ENCODE measurements around the gene PLEKHA6. TPM values are rescaled to one million over a fixed set of nuclear protein-coding genes. Genes with fewer than 3 reads are reported as not detected.

The PLEKHA6 gene
- total and polyA plus RNA-seq, 2 of the 8 experiments (the other 6 are each of a cell fraction or from before 2014, with no cell fraction given) = 4.8 to 20.2 TPM

GRCh38 chr1:204277563-204278219 lies 82.0 kb downstream of the PLEKHA6 start:
- no peak overlapping the region for H2BK5ac ChIP-seq (ENCODE audit: low read depth, low read length)
- no peak overlapping the region for H2AK5ac ChIP-seq (ENCODE audit: low read depth, low read length)
- no peak overlapping the region for H3K23ac ChIP-seq (ENCODE audit: insufficient read length)
- H3K9ac ChIP-seq (replicated peaks in 1 of 4; ENCODE audit: extremely low read depth in 1 of 4, low read depth in 3 of 4, low read length in 3 of 4) = no peak overlapping the region
- H4K5ac ChIP-seq (ENCODE audit: insufficient read length, low read depth, low read length) = no peak overlapping the region
- H3K79me2 ChIP-seq (ENCODE audit: control insufficient read depth in 1 of 2, insufficient read depth in 2 of 2, low read length in 2 of 2) = no peaks in the 10 kb centered on the region
- no peaks in the 10 kb centered on the region for H3K36me3 ChIP-seq (ENCODE audit: control insufficient read depth in 2 of 4, insufficient read depth in 4 of 4, low read length in 3 of 4)
- no peak overlapping the region for H3K4me3 ChIP-seq (ENCODE audit: extremely low read depth in 1 of 4, insufficient read depth in 2 of 4, low read depth in 3 of 4, low read length in 4 of 4)
- H4K91ac ChIP-seq (replicated peaks; ENCODE audit: insufficient read length, low read length) = no peak overlapping the region
- no peak overlapping the region for H2BK15ac ChIP-seq (ENCODE audit: low read length)
- H3K4ac ChIP-seq (replicated peaks; ENCODE audit: insufficient read length, low read depth, low read length) = no peak overlapping the region
- H3K23me2 ChIP-seq (ENCODE audit: low read depth, low read length) = no peaks in the 10 kb centered on the region
- CTCF ChIA-PET (ENCODE audit: partially characterized antibody) = interaction anchor here (0.6 to 26.5 kb wide), 6 partner anchors 8 to 83 kb away, joined by 3 to 335 read pairs (median 4); partner anchors contain the start of genes GOLT1A and PLEKHA6
- no peaks in the 10 kb centered on the region for H3K27me3 ChIP-seq (replicated peaks in 1 of 4; ENCODE audit: control insufficient read depth in 3 of 4, extremely low read depth in 1 of 4, insufficient read depth in 3 of 4, low read length in 3 of 4)
- H3K4me2 ChIP-seq (ENCODE audit: insufficient read depth in 1 of 2, low read depth in 2 of 2, low read length in 2 of 2) = no peak overlapping the region
- H2BK12ac ChIP-seq (ENCODE audit: low read depth, low read length) = no peak overlapping the region
- no peak overlapping the region for H2BK120ac ChIP-seq (replicated peaks; ENCODE audit: low read depth, low read length)
- no peak overlapping the region for H2BK20ac ChIP-seq (ENCODE audit: low read length)
- H4K8ac ChIP-seq (ENCODE audit: extremely low read depth, insufficient read depth, low read length) = no peak overlapping the region
- H3K79me1 ChIP-seq (ENCODE audit: low read depth, low read length) = no peaks in the 10 kb centered on the region
- no peaks in the 10 kb centered on the region for H3K9me3 ChIP-seq (ENCODE audit: insufficient read depth in 2 of 2, low read depth in 1 of 2, low read length in 1 of 2)
- WGBS, 2 experiments (ENCODE audit: extremely low coverage in 1 of 2, insufficient coverage in 1 of 2, insufficient read length in 1 of 2, insufficient replicate concordance in 2 of 2, low coverage in 1 of 2, low lambda C conversion rate in 2 of 2, missing lambda C conversion rate in 1 of 2) = 93% methylated on average over 14 of the region's 14 CpGs; no CpG with 5 or more reads in 1 of the 2 experiments
- POLR2A ChIA-PET (ENCODE audit: partially characterized antibody) = interaction anchor here (1.0 kb wide), 1 partner anchor 19 kb away, joined by 3 read pairs; no protein-coding TSS in a partner anchor
- FAIRE-seq (no peak), DNase-seq (ENCODE audit: low read depth in 1 of 2, low spot score in 2 of 2) (no peak)
- no peak overlapping the region for H3K18ac ChIP-seq (ENCODE audit: extremely low read depth, low read length)
- no peak overlapping the region for H3K14ac ChIP-seq (ENCODE audit: insufficient read length)
- H3K27ac ChIP-seq (ENCODE audit: low read depth, low read length) = no peak overlapping the region
- peaks cover 0 to 3% of the 10 kb centered on the region in 2 experiments for H4K20me1 ChIP-seq (replicated peaks in 1 of 2; ENCODE audit: control insufficient read depth in 1 of 2, insufficient read depth in 2 of 2, low read length in 2 of 2)
- peaks cover 0 to 7% (median 2%) of the 10 kb centered on the region in 4 experiments; a peak in 6 of 7 replicates for H3K4me1 ChIP-seq (replicated peaks in 1 of 4; ENCODE audit: control insufficient read depth in 3 of 4, insufficient read depth in 4 of 4, low read length in 3 of 4)
- no peak overlapping the region for H3K56ac ChIP-seq (replicated peaks; ENCODE audit: insufficient read length, low read depth, low read length)
- no peak overlapping the region for H2AFZ ChIP-seq (ENCODE audit: low read length)
- TF ChIP-seq RBBP5 (IDR thresholded peaks at IDR 0.05; ENCODE audit: borderline replicate concordance, low read depth, low read length) (no peak), SP1 (IDR thresholded peaks at IDR 0.05; ENCODE audit: low read depth, low read length) (no peak), CTBP2 (IDR thresholded peaks at IDR 0.05; ENCODE audit: borderline replicate concordance, insufficient read depth, insufficient read length, low read length) (no peak), EGR1 (IDR thresholded peaks at IDR 0.05; ENCODE audit: borderline replicate concordance, low read depth, low read length) (no peak), SIN3A (conservative IDR thresholded peaks at IDR 0.05 in 1 of 2, IDR thresholded peaks at IDR 0.05 in 1 of 2; ENCODE audit: low read depth in 1 of 2, low read length in 2 of 2) (no peak), CEBPB (IDR thresholded peaks at IDR 0.05; ENCODE audit: low read depth, low read length) (no peak), FOSL1 (IDR thresholded peaks at IDR 0.05; ENCODE audit: insufficient read depth, low read depth, low read length) (no peak), MAX (IDR thresholded peaks at IDR 0.05) (no peak), SP4 (IDR thresholded peaks at IDR 0.05; ENCODE audit: low read length) (no peak), SAP30 (IDR thresholded peaks at IDR 0.05; ENCODE audit: insufficient read depth, insufficient replicate concordance, low read length) (no peak), HDAC2 (IDR thresholded peaks at IDR 0.05; ENCODE audit: borderline replicate concordance in 1 of 2, low read depth in 2 of 2, low read length in 2 of 2) (no peak), CBX5 (IDR thresholded peaks at IDR 0.05; ENCODE audit: low read depth, low read length) (no peak)
